ENCODE data around the gene SLC44A4. TPM values are rescaled to one million over a fixed set of nuclear protein-coding genes. Genes with fewer than 3 reads are reported as not detected.
"Not testable (repeated sequence)": the region's sequence is repeated elsewhere in the genome, so short reads cannot be mapped to it uniquely, and the experiment has no call there.

The SLC44A4 gene
- total and polyA plus RNA-seq, 4 experiments from 2014 or later, result 0.11 TPM; not detected in 3

DNA sequence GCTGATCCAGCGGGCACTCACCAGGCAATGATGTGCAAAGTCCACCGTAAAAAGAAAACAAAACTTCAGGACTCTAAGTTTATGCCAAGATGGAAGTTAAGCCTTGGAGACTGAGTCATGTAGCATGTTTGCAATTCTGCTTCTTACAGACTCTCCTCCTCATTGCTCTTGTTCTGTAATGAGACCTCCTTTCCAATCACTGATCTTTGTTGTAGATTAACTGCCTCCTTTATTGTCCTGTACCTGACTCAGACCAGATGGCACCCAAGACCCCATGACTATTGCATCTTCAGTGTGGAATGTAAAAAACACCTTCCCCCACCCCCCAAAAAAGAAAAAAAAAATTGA is 27.3 kb downstream of the SLC44A4 start:
- H3K4me1 Mint-ChIP-seq, result no peaks in the 10 kb centered on the region
- no peaks in the 10 kb centered on the region for H3K9me3 ChIP-seq (ENCODE audit: control insufficient read depth in 1 of 2, low read length in 2 of 2)
- intact Hi-C loops (cut with micrococcal nuclease), result no loop called here
- H3K4me1 ChIP-seq (ENCODE audit: insufficient read depth, low read length), result no peaks in the 10 kb centered on the region
- no peak overlapping the region for H3K4me3 Mint-ChIP-seq
- H3K27ac ChIP-seq (ENCODE audit: low read depth, low read length), result no peak overlapping the region
- H3K27me3 ChIP-seq (ENCODE audit: insufficient read depth, low read length), result no peaks in the 10 kb centered on the region
- no peaks in the 10 kb centered on the region for H3K36me3 Mint-ChIP-seq
- ChIA-PET POLR2A (ENCODE audit: partially characterized antibody) (no interaction called here), CTCF (ENCODE audit: partially characterized antibody) (no interaction called here)
- H3K27ac Mint-ChIP-seq, result peak overlapping the region in 1 of 7 donors; percentile 42
- H3K9me3 Mint-ChIP-seq, result no peaks in the 10 kb centered on the region
- H3K27me3 Mint-ChIP-seq, result no peaks in the 10 kb centered on the region
- H3K4me3 ChIP-seq (ENCODE audit: low read length in 2 of 2), result no peak overlapping the region
- H3K36me3 ChIP-seq (ENCODE audit: insufficient read depth, low read length), result no peaks in the 10 kb centered on the region
- no peak for DNase-seq

DNA sequence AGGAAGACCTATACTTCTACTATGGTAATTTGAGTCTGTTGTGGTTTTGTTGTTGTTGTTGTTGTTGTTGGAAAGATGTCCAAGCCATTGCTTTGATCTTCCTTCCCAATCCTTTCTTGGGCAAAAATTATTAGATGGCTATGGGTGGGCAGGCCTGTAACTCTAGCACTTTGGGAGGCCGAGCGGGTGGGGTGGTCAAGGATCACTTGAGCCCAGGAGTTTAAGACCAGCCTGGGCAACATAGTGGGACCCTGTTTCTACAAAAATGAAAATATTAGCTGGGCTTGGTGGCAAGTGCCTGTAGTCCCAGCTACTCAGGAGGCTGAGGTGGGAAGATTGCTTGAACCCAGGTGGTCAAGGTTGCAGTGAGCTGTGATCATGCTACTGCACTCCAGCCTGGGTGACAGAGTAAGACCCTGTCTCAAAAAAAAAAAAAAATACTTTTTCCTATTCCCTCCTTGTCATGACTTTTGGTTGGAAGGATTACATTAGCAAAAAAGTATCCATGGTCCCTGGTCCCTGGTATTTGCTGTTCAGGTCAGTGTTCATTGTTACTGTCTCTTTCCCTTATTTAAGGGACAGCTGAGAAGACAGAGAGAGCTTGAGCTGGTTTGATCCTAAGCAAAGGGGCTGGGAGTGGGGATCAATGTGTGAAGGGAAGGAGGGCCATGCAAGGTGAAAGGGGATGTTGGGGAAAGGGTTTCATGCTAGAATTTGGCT is 27.9 kb downstream of the SLC44A4 start:
- Mint-ChIP-seq H3K36me3 (no peaks in the 10 kb centered on the region), H3K27me3 (no peaks in the 10 kb centered on the region), H3K4me3 (no peak overlapping the region), H3K4me1 (no peaks in the 10 kb centered on the region), H3K27ac (peak overlapping the region in 2 of 7 donors; percentile 42 to 61), H3K9me3 (no peaks in the 10 kb centered on the region)
- H3K27me3 ChIP-seq (ENCODE audit: insufficient read depth, low read length), result no peaks in the 10 kb centered on the region
- H3K4me1 ChIP-seq (ENCODE audit: insufficient read depth, low read length), result no peaks in the 10 kb centered on the region
- no peak overlapping the region for H3K4me3 ChIP-seq (ENCODE audit: low read length in 2 of 2)
- intact Hi-C loops (cut with micrococcal nuclease), result no loop called here
- DNase-seq, result no peak
- H3K27ac ChIP-seq (ENCODE audit: low read depth, low read length), result no peak overlapping the region
- POLR2A ChIA-PET (ENCODE audit: partially characterized antibody), result no interaction called here
- H3K9me3 ChIP-seq (ENCODE audit: control insufficient read depth in 1 of 2, low read length in 2 of 2), result no peaks in the 10 kb centered on the region
- CTCF ChIA-PET (ENCODE audit: partially characterized antibody), result no interaction called here
- H3K36me3 ChIP-seq (ENCODE audit: insufficient read depth, low read length), result no peaks in the 10 kb centered on the region

DNA sequence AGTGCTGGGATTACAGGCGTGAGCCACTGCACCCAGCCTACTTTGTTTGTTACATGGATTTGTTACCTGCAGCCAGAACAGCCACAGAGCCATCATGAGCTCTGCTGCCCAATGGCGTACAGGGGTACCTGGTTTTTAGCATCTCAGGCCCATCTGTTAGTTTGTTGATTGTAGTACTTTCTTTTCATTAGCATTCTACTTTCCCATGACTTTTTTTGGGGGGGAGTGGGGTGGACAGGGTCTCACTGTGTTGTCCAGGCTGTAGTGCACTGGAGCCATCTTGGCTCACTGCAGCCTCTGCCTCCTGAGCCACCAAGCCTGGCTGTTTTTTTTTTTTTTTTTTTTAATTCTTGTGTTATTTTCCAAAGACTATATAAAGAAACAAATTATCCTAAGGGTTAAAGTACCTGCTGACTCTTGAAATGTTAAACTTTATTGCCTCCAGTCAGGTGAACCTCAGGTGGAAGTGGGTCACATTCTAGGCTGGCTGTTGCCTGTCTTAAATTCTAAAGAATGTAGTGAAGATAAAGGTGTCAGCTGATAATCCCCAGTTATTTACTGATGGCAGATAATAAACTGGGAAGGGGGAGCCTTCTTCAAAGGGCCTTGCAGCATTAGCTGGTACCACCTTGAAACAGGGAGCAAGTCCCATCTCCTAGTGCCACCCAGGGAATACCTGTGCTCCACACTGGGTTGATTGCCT is 31.4 kb downstream of the SLC44A4 start:
- Histone ChIP-seq H3K9me3 (ENCODE audit: control insufficient read depth in 1 of 2, low read length in 2 of 2) (no peaks in the 10 kb centered on the region), H3K4me1 (ENCODE audit: insufficient read depth, low read length) (no peaks in the 10 kb centered on the region), H3K27ac (ENCODE audit: low read depth, low read length) (no peak overlapping the region), H3K4me3 (ENCODE audit: low read length in 2 of 2) (no peak overlapping the region), H3K27me3 (ENCODE audit: insufficient read depth, low read length) (no peaks in the 10 kb centered on the region), H3K36me3 (ENCODE audit: insufficient read depth, low read length) (no peaks in the 10 kb centered on the region)
- H3K27ac Mint-ChIP-seq, result peak overlapping the region in 1 of 7 donors; percentile 66
- CTCF ChIA-PET (ENCODE audit: partially characterized antibody), result no interaction called here
- no peaks in the 10 kb centered on the region for H3K9me3 Mint-ChIP-seq
- intact Hi-C loops (cut with micrococcal nuclease), result no loop called here
- peaks cover 0 to 3% (median 0%) of the 10 kb centered on the region in 4 donors for H3K4me1 Mint-ChIP-seq
- POLR2A ChIA-PET (ENCODE audit: partially characterized antibody), result interaction anchor here (0.7 to 1.4 kb wide), 3 partner anchors 10 to 12 kb away, joined by 3 to 5 read pairs (median 3); no protein-coding TSS in a partner anchor
- no peak for DNase-seq
- no peaks in the 10 kb centered on the region for H3K27me3 Mint-ChIP-seq
- no peak overlapping the region for H3K4me3 Mint-ChIP-seq
- H3K36me3 Mint-ChIP-seq, result no peaks in the 10 kb centered on the region

DNA sequence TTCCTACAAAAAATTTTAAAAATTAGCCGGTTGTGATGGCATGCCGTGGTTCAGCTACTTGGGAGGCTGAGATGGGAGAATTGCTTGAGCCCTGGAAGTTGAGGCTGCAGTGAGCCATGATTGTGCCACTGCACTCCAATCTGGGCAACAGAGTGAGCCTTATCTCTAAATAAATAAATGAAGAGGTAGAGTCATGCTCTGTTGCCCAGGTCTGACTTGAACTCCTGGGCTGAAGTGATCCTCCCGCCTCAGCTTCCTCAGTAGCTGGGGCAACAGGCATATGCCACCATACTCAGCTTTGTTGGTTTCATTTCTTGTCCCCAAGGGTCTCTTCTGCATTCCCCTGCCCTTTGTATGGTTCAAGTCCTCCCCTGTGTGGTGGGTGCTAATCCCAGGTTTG is 34.3 kb downstream of the SLC44A4 start:
- POLR2A ChIA-PET (ENCODE audit: partially characterized antibody), result interaction anchor here (0.8 to 1.0 kb wide), 2 partner anchors 9 to 10 kb away, joined by 4 read pairs; no protein-coding TSS in a partner anchor
- intact Hi-C loops (cut with micrococcal nuclease), result no loop called here

DNA sequence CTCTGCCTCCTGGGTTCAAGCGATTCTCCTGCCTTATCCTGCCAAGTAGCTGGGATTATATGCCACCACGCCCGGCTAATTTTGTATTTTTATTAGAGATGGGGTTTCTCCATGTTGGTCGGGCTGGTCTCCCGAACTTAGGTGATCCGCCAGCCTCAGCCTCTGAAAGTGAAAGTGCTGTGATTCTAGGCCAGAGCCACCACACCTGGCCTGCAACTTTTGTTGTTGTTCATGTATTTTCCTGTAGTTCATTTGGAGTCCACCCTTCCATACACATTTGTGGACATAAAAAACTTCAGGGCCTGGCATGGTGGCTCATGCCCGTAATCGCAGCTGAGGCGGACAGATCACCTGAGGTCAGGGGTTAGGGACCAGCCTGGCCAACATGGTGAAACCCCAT is 36.7 kb downstream of the SLC44A4 start:
- Histone ChIP-seq H3K9me3 (ENCODE audit: control insufficient read depth in 1 of 2, low read length in 2 of 2) (no peaks in the 10 kb centered on the region), H3K4me3 (ENCODE audit: low read length in 2 of 2) (no peak overlapping the region), H3K4me1 (ENCODE audit: insufficient read depth, low read length) (peaks cover 24% of the 10 kb centered on the region), H3K27me3 (ENCODE audit: insufficient read depth, low read length) (no peaks in the 10 kb centered on the region), H3K36me3 (ENCODE audit: insufficient read depth, low read length) (peaks cover 38% of the 10 kb centered on the region), H3K27ac (ENCODE audit: low read depth, low read length) (no peak overlapping the region)
- intact Hi-C loops (cut with micrococcal nuclease), result no loop called here
- Mint-ChIP-seq H3K9me3 (no peaks in the 10 kb centered on the region), H3K36me3 (peaks cover 27 to 41% of the 10 kb centered on the region in 2 donors), H3K4me1 (peaks cover 13 to 28% (median 20%) of the 10 kb centered on the region in 4 donors), H3K27ac (peak overlapping the region in 1 of 7 donors; percentile 27), H3K27me3 (no peaks in the 10 kb centered on the region), H3K4me3 (no peak overlapping the region)
- ChIA-PET POLR2A (ENCODE audit: partially characterized antibody) (no interaction called here), CTCF (ENCODE audit: partially characterized antibody) (no interaction called here)
- no peak for DNase-seq

More for the DNA sequence above, 34.3 kb downstream of the SLC44A4 start:
- Mint-ChIP-seq H3K27me3 (no peaks in the 10 kb centered on the region), H3K4me3 (no peak overlapping the region), H3K36me3 (peaks cover 13 to 20% of the 10 kb centered on the region in 2 donors), H3K4me1 (peaks cover 0 to 6% (median 3%) of the 10 kb centered on the region in 4 donors), H3K27ac (no peak overlapping the region), H3K9me3 (no peaks in the 10 kb centered on the region)
- no peak for DNase-seq
- H3K9me3 ChIP-seq (ENCODE audit: control insufficient read depth in 1 of 2, low read length in 2 of 2), result no peaks in the 10 kb centered on the region
- H3K27ac ChIP-seq (ENCODE audit: low read depth, low read length), result no peak overlapping the region
- peaks cover 14% of the 10 kb centered on the region for H3K36me3 ChIP-seq (ENCODE audit: insufficient read depth, low read length)
- no peaks in the 10 kb centered on the region for H3K4me1 ChIP-seq (ENCODE audit: insufficient read depth, low read length)
- no peaks in the 10 kb centered on the region for H3K27me3 ChIP-seq (ENCODE audit: insufficient read depth, low read length)
- no peak overlapping the region for H3K4me3 ChIP-seq (ENCODE audit: low read length in 2 of 2)
- CTCF ChIA-PET (ENCODE audit: partially characterized antibody), result interaction anchor here (1.2 kb wide), 1 partner anchor 163 kb away, joined by 3 read pairs; the partner anchor contains the start of gene LY6G5C

DNA sequence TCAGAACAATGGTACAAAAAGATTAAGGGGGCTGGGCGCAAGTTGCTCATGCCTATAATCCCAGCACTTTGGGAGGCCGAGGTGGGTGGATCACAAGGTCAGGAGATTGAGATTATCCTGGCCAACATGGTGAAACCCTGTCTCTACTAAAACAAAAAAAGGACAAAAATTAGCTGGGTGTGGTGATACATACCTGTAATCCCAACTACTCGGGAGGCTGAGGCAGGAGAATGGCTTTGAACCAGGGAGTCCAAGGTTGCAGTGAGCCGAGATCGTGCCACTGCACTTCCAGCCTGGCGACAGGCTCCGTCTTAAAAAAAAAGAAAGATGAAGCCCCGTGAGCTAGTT is 39.0 kb downstream of the SLC44A4 start:
- not testable (repeated sequence) for H3K9me3 Mint-ChIP-seq; H3K27ac ChIP-seq (ENCODE audit: low read depth, low read length); H3K27me3 ChIP-seq (ENCODE audit: insufficient read depth, low read length); H3K4me3 Mint-ChIP-seq; H3K27me3 Mint-ChIP-seq; H3K9me3 ChIP-seq (ENCODE audit: control insufficient read depth in 1 of 2, low read length in 2 of 2); H3K4me3 ChIP-seq (ENCODE audit: low read length in 2 of 2); DNase-seq
- Mint-ChIP-seq H3K4me1 (peaks cover 24 to 46% (median 33%) of the 10 kb centered on the region in 4 donors), H3K36me3 (peaks cover 33 to 60% of the 10 kb centered on the region in 2 donors), H3K27ac (peak overlapping the region in 1 of 7 donors; percentile 99)
- Histone ChIP-seq H3K36me3 (ENCODE audit: insufficient read depth, low read length) (peaks cover 41% of the 10 kb centered on the region), H3K4me1 (ENCODE audit: insufficient read depth, low read length) (peaks cover 37% of the 10 kb centered on the region)
- intact Hi-C loops (cut with micrococcal nuclease), result loop anchor here (10.0 kb wide), 1 partner anchor 135 kb away; the partner anchor contains the start of gene DXO
- ChIA-PET POLR2A (ENCODE audit: partially characterized antibody) (interaction anchor here (0.6 to 1.3 kb wide), 4 partner anchors 10 to 179 kb away, joined by 3 to 9 read pairs (median 4); partner anchors contain the start of genes C6orf47 and NEU1), CTCF (ENCODE audit: partially characterized antibody) (interaction anchor here (1.3 to 1.4 kb wide), 2 partner anchors 10 to 17 kb away, joined by 4 read pairs; no protein-coding TSS in a partner anchor)

DNA sequence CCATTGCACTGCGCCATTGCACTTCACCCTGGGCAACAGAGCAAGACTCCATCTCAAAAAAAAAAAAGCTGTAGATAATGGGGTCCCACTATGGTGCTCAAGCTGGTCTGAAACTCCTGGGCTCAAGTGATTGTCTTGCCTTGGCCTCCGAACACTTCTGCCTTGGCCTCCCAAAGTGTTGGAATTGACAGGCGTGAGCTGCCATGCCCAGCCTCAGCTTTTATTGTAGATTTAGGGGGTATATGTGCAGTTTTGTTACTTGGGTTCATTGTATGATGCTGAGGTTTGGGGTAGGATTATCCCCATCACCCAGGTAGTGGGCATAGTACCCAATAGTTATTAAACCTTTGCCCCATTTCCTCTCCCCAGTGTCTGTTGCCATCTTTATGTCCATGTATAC is 39.8 kb downstream of the SLC44A4 start:
- Histone ChIP-seq H3K4me3 (ENCODE audit: low read length in 2 of 2) (no peak overlapping the region), H3K9me3 (ENCODE audit: control insufficient read depth in 1 of 2, low read length in 2 of 2) (no peaks in the 10 kb centered on the region), H3K4me1 (ENCODE audit: insufficient read depth, low read length) (peaks cover 37% of the 10 kb centered on the region), H3K27me3 (ENCODE audit: insufficient read depth, low read length) (no peaks in the 10 kb centered on the region), H3K36me3 (ENCODE audit: insufficient read depth, low read length) (peaks cover 41% of the 10 kb centered on the region), H3K27ac (ENCODE audit: low read depth, low read length) (no peak overlapping the region)
- Mint-ChIP-seq H3K27me3 (no peaks in the 10 kb centered on the region), H3K36me3 (peaks cover 33 to 66% of the 10 kb centered on the region in 2 donors), H3K4me1 (peaks cover 25 to 54% (median 37%) of the 10 kb centered on the region in 4 donors), H3K27ac (peak overlapping the region in 6 of 7 donors; percentile 1 to 99 (median 62)), H3K9me3 (no peaks in the 10 kb centered on the region), H3K4me3 (peak overlapping the region in 3 of 8 donors; percentile 38 to 65 (median 40))
- CTCF ChIA-PET (ENCODE audit: partially characterized antibody), result interaction anchor here (0.6 to 1.4 kb wide), 7 partner anchors 9 to 113 kb away, joined by 3 to 5 read pairs (median 4); partner anchors contain the start of gene DDAH2
- intact Hi-C loops (cut with micrococcal nuclease), result loop anchor here (10.0 kb wide), 1 partner anchor 136 kb away; the partner anchor contains the start of gene DXO
- no peak for DNase-seq
- POLR2A ChIA-PET (ENCODE audit: partially characterized antibody), result interaction anchor here (0.9 to 4.8 kb wide), 5 partner anchors 20 to 258 kb away, joined by 3 to 43 read pairs (median 4); partner anchors contain the start of genes BAG6, C6orf47 and NEU1
